ENCODE measurements around the gene BRD1.

BRD1 gene

DNA sequence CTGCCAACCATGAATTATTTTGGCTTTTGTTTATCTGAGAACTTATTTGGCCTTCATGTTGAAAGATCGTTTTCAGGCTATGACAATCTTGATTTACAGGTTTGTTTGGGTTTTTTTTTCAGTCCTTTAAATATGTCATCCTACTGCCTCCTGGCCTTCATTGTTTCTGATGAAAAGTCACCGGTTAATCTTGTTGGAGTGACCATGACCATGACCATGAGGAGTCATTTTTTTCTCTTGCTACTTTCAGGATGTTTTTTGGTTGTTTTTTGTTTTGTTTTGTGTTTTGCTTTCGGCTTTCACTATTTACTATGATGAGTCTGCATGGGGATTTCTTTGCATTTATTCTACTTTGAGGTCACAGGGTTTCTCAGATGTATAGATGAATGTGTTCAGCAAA, 81.6 kb downstream of the BRD1 start:
- Histone ChIP-seq H3K4me2 (no peak overlapping the region), H3K4me1 (ENCODE audit: low read depth, poor library complexity, severe bottlenecking) (no peaks in the 10 kb centered on the region), H3K79me2 (ENCODE audit: insufficient read depth, low read depth) (no peaks in the 10 kb centered on the region), H3K27ac (no peak overlapping the region), H3K36me3 (ENCODE audit: insufficient read depth) (no peaks in the 10 kb centered on the region), H2AFZ (ENCODE audit: low read depth) (no peak overlapping the region), H3K4me3 (IDR thresholded peaks at IDR 0.05; ENCODE audit: insufficient read depth, low read depth, low read length) (no peak overlapping the region), H4K20me1 (ENCODE audit: insufficient read depth) (no peaks in the 10 kb centered on the region), H3K9ac (no peak overlapping the region), H3K27me3 (ENCODE audit: insufficient read depth, low read depth) (no peaks in the 10 kb centered on the region)
- TF ChIP-seq, protein P1, sequence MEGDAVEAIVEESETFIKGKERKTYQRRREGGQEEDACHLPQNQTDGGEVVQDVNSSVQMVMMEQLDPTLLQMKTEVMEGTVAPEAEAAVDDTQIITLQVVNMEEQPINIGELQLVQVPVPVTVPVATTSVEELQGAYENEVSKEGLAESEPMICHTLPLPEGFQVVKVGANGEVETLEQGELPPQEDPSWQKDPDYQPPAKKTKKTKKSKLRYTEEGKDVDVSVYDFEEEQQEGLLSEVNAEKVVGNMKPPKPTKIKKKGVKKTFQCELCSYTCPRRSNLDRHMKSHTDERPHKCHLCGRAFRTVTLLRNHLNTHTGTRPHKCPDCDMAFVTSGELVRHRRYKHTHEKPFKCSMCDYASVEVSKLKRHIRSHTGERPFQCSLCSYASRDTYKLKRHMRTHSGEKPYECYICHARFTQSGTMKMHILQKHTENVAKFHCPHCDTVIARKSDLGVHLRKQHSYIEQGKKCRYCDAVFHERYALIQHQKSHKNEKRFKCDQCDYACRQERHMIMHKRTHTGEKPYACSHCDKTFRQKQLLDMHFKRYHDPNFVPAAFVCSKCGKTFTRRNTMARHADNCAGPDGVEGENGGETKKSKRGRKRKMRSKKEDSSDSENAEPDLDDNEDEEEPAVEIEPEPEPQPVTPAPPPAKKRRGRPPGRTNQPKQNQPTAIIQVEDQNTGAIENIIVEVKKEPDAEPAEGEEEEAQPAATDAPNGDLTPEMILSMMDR (conservative IDR thresholded peaks at IDR 0.05; ENCODE audit: low read depth, low read length): no peak

DNA sequence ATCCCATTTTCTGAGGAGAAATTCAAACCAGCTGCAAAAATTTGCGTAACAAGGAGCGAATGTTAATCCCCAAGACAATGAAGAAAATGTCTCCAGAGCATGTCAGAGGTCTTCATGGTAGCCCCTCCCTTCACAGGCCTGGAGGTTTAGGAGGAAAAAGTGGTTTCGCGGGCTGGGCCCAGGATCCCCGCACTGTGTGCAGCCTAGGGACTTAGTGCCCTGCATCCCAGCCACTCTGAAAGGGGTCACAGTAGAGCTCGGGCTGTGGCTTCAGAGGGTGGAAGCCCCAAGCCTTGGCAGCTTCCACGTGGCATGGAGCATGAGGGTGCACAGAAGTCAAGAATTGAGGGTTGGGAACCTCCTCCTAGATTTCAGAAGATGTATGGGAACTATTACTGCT, 87.4 kb downstream of the BRD1 start:
- Histone ChIP-seq H3K4me1 (ENCODE audit: low read depth, poor library complexity, severe bottlenecking) (no peaks in the 10 kb centered on the region), H3K9ac (no peak overlapping the region), H3K4me3 (IDR thresholded peaks at IDR 0.05; ENCODE audit: insufficient read depth, low read depth, low read length) (no peak overlapping the region), H3K4me2 (no peak overlapping the region), H3K27ac (no peak overlapping the region), H3K79me2 (ENCODE audit: insufficient read depth, low read depth) (no peaks in the 10 kb centered on the region), H4K20me1 (ENCODE audit: insufficient read depth) (no peaks in the 10 kb centered on the region), H3K27me3 (ENCODE audit: insufficient read depth, low read depth) (peaks cover 9% of the 10 kb centered on the region), H2AFZ (ENCODE audit: low read depth) (no peak overlapping the region), H3K36me3 (ENCODE audit: insufficient read depth) (no peaks in the 10 kb centered on the region)
- TF ChIP-seq, protein P1 (conservative IDR thresholded peaks at IDR 0.05; ENCODE audit: low read depth, low read length): no peak

DNA sequence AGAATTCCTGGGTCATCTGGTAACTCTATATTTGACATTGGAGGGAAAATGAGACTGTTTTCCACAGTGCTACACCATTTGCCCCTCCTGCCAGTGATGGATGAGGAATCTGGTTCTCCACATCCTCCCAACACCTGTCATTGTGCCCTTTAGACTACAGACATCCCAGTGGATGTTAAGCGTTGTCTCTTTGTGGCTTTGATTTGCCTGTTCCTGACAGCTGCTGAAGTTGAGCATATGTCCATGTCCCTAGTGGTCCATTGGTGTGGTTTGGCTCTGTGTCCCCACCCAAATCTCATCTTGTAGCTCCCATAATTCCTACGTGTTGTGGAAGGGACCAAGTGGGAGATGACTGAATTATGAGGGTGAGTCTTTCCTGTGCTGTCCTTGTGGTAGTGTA, 88.5 kb downstream of the BRD1 start:
- no peaks in the 10 kb centered on the region for H3K36me3 ChIP-seq (ENCODE audit: insufficient read depth)
- no peaks in the 10 kb centered on the region for H4K20me1 ChIP-seq (ENCODE audit: insufficient read depth)
- TF ChIP-seq, protein P1 (conservative IDR thresholded peaks at IDR 0.05; ENCODE audit: low read depth, low read length): no peak
- H3K79me2 ChIP-seq (ENCODE audit: insufficient read depth, low read depth): no peaks in the 10 kb centered on the region
- H3K4me1 ChIP-seq (ENCODE audit: low read depth, poor library complexity, severe bottlenecking): no peaks in the 10 kb centered on the region
- H3K9ac ChIP-seq: no peak overlapping the region
- H3K27ac ChIP-seq: no peak overlapping the region
- no peak overlapping the region for H3K4me2 ChIP-seq
- H2AFZ ChIP-seq (ENCODE audit: low read depth): no peak overlapping the region
- H3K4me3 ChIP-seq (IDR thresholded peaks at IDR 0.05; ENCODE audit: insufficient read depth, low read depth, low read length): no peak overlapping the region
- H3K27me3 ChIP-seq (ENCODE audit: insufficient read depth, low read depth): peaks cover 9% of the 10 kb centered on the region

DNA sequence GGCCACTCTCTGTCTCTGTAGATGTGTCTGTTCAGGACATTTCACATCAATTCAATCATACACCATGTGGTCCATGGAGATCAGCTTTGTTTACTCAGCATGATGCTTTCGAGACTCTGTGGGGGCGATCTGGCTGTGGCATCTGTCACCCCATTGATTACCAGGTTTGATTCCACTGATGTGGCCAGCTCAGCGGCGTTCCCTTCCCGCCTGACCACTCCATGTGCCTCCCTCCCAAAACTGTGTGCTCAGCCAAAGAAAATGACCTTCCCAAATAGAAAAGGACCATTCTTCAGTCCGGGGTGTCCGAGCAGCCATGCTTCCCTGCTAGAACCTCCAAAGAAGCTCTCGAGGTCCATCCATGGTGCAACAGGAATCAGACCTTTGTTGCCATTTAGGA, 89.1 kb downstream of the BRD1 start:
- no peak overlapping the region for H2AFZ ChIP-seq (ENCODE audit: low read depth)

More for the DNA sequence above, 89.1 kb downstream of the BRD1 start:
- H3K4me3 ChIP-seq (IDR thresholded peaks at IDR 0.05; ENCODE audit: insufficient read depth, low read depth, low read length): no peak overlapping the region
- H3K36me3 ChIP-seq (ENCODE audit: insufficient read depth): no peaks in the 10 kb centered on the region
- H3K79me2 ChIP-seq (ENCODE audit: insufficient read depth, low read depth): no peaks in the 10 kb centered on the region
- no peak overlapping the region for H3K9ac ChIP-seq
- H3K4me2 ChIP-seq: no peak overlapping the region
- no peaks in the 10 kb centered on the region for H4K20me1 ChIP-seq (ENCODE audit: insufficient read depth)
- TF ChIP-seq, protein P1 (conservative IDR thresholded peaks at IDR 0.05; ENCODE audit: low read depth, low read length): no peak
- peaks cover 9% of the 10 kb centered on the region for H3K27me3 ChIP-seq (ENCODE audit: insufficient read depth, low read depth)
- no peak overlapping the region for H3K27ac ChIP-seq
- no peaks in the 10 kb centered on the region for H3K4me1 ChIP-seq (ENCODE audit: low read depth, poor library complexity, severe bottlenecking)
